TTC549 (cell line): ENCODE measurements around the gene TMEM8B.

Experiments used
- FAIRE-seq: peaks from 2 replicates; lab custom pipeline; 2012; peaks lifted over from hg19 to GRCh38; lab: Jason Lieb, UNC

The TMEM8B gene

GRCh38 chr9:35842020-35842745, 13.2 kb downstream of the TMEM8B start:
- no peak for FAIRE-seq

- no peak for FAIRE-seq
Observed at GRCh38 chr9:35842795-35843194, 13.8 kb downstream of the TMEM8B start.

GRCh38 chr9:35844628-35845270, 15.7 kb downstream of the TMEM8B start:
- FAIRE-seq, result no peak

GRCh38 chr9:35845824-35846771, 17.1 kb downstream of the TMEM8B start:
- no peak for FAIRE-seq

GRCh38 chr9:35847792-35848572, 19.0 kb downstream of the TMEM8B start:
- no peak for FAIRE-seq

- no peak for FAIRE-seq
Observed at GRCh38 chr9:35852267-35852815, 23.3 kb downstream of the TMEM8B start.

GRCh38 chr9:35852876-35853865, 24.1 kb downstream of the TMEM8B start:
- no peak for FAIRE-seq

GRCh38 chr9:35854091-35854762, 25.2 kb downstream of the TMEM8B start:
- no peak for FAIRE-seq

- no peak for FAIRE-seq
Observed at GRCh38 chr9:35856206-35856605, 27.2 kb downstream of the TMEM8B start.

- FAIRE-seq, result no peak
Observed at GRCh38 chr9:35856882-35857281, 27.9 kb downstream of the TMEM8B start.

GRCh38 chr9:35858458-35858857, 29.4 kb downstream of the TMEM8B start:
- FAIRE-seq, result no peak

GRCh38 chr9:35859310-35859989, 30.4 kb downstream of the TMEM8B start:
- no peak for FAIRE-seq

GRCh38 chr9:35859990-35860339, 30.9 kb downstream of the TMEM8B start:
- FAIRE-seq, result no peak

- no peak for FAIRE-seq
Observed at GRCh38 chr9:35861161-35861897, 32.3 kb downstream of the TMEM8B start.

GRCh38 chr9:35862328-35862727, 33.3 kb downstream of the TMEM8B start:
- no peak for FAIRE-seq

- no peak for FAIRE-seq
Observed at GRCh38 chr9:35863583-35863982, 34.6 kb downstream of the TMEM8B start.

GRCh38 chr9:35864695-35865255, 35.7 kb downstream of the TMEM8B start:
- FAIRE-seq, result no peak

GRCh38 chr9:35867538-35867937, 38.5 kb downstream of the TMEM8B start:
- FAIRE-seq, result no peak
